Lower leg skin (tissue), 3 donors: ENCODE results near the gene SFXN2.

Experiments used
- CTCF ChIP-seq, 3 donors: fragments of 450-650 bp; IDR thresholded peaks; one replicate each; pipeline ENCODE4 v1.5.1; 2016; ENCODE audit warnings: antibody characterized with exemption in 3 of 3, mild to moderate bottlenecking in 3 of 3, moderate library complexity in 2 of 3
- POLR2A ChIP-seq, 2 donors: fragments of 450-650 bp; IDR thresholded peaks; one replicate each; pipeline ENCODE4 v1.6.1; 2016 to 2017; ENCODE audit warnings: antibody characterized with exemption in 2 of 2, mild to moderate bottlenecking in 1 of 2, moderate library complexity in 1 of 2

GRCh38 chr10:102675666-102676533 lies 38.5 kb upstream of the SFXN2 start:
- TF ChIP-seq CTCF (IDR thresholded peaks at IDR 0.05): no peak
- TF ChIP-seq POLR2A (IDR thresholded peaks at IDR 0.05): no peak
